ENCODE results near the gene PHLDB2.

Gene PHLDB2

GRCh38 chr3:111999484-112000324 is 140.6 kb downstream of the PHLDB2 start:
- DNase-seq (ENCODE audit: low spot score): no peak

- DNase-seq (ENCODE audit: low spot score): no peak
These were observed 141.3 kb downstream of the PHLDB2 start for GRCh38 chr3:112000367-112000771.

GRCh38 chr3:112000966-112001365 is 141.9 kb downstream of the PHLDB2 start:
- no peak for DNase-seq (ENCODE audit: low spot score)

GRCh38 chr3:112001526-112001925 is 142.5 kb downstream of the PHLDB2 start:
- no peak for DNase-seq (ENCODE audit: low spot score)

- no peak for DNase-seq (ENCODE audit: low spot score)
These were observed 143.3 kb downstream of the PHLDB2 start for GRCh38 chr3:112002096-112002971.

- DNase-seq (ENCODE audit: low spot score): no peak
These were observed 144.4 kb downstream of the PHLDB2 start for GRCh38 chr3:112003321-112004080.

GRCh38 chr3:112004187-112004586 is 145.1 kb downstream of the PHLDB2 start:
- DNase-seq (ENCODE audit: low spot score): no peak

- no peak for DNase-seq (ENCODE audit: low spot score)
These were observed 145.6 kb downstream of the PHLDB2 start for GRCh38 chr3:112004669-112005068.

GRCh38 chr3:112005091-112005672 is 146.1 kb downstream of the PHLDB2 start:
- no peak for DNase-seq (ENCODE audit: low spot score)

GRCh38 chr3:112007633-112008032 is 148.6 kb downstream of the PHLDB2 start:
- no peak for DNase-seq (ENCODE audit: low spot score)

GRCh38 chr3:112009670-112010069 is 150.6 kb downstream of the PHLDB2 start:
- no peak for DNase-seq (ENCODE audit: low spot score)

GRCh38 chr3:112010636-112011035 is 151.6 kb downstream of the PHLDB2 start:
- DNase-seq (ENCODE audit: low spot score): no peak

- no peak for DNase-seq (ENCODE audit: low spot score)
These were observed 152.4 kb downstream of the PHLDB2 start for GRCh38 chr3:112011376-112011940.

- no peak for DNase-seq (ENCODE audit: low spot score)
These were observed 153.3 kb downstream of the PHLDB2 start for GRCh38 chr3:112012205-112012992.

- peak; percentile 74 for DNase-seq (ENCODE audit: low spot score)
These were observed 154.2 kb downstream of the PHLDB2 start for GRCh38 chr3:112013058-112013783.

- DNase-seq (ENCODE audit: low spot score): no peak
These were observed 154.7 kb downstream of the PHLDB2 start for GRCh38 chr3:112013784-112014143.

GRCh38 chr3:112017091-112017490 is 158.0 kb downstream of the PHLDB2 start:
- DNase-seq (ENCODE audit: low spot score): no peak

GRCh38 chr3:112018712-112019111 is 159.6 kb downstream of the PHLDB2 start:
- DNase-seq (ENCODE audit: low spot score): no peak

- no peak for DNase-seq (ENCODE audit: low spot score)
These were observed 160.7 kb downstream of the PHLDB2 start for GRCh38 chr3:112019716-112020115.

GRCh38 chr3:112020674-112021085 is 161.6 kb downstream of the PHLDB2 start:
- peak; percentile 69 for DNase-seq (ENCODE audit: low spot score)
